Parathyroid adenoma (tissue), 2 donors: ENCODE results near the gene SLC22A23.
A peak's percentile ranks its signal among the peaks of the same experiment; 100 is the strongest.

Source experiments
- H2AFZ ChIP-seq: fragments of 300-600 bp; sonication (generic); one replicate; pipeline ENCODE4 v1.7.0; 2017; ENCODE audit warnings: antibody characterized with exemption, mild to moderate bottlenecking
- H3K27ac ChIP-seq: fragments of 300-600 bp; sonication (generic); one replicate; pipeline ENCODE4 v1.7.0; 2017
- H3K27me3 ChIP-seq: fragments of 300-600 bp; sonication (generic); one replicate; pipeline ENCODE4 v1.7.0; 2017; ENCODE audit warnings: low read length; ENCODE audit not compliant: control insufficient read depth, insufficient read depth
- H3K36me3 ChIP-seq: fragments of 300-600 bp; sonication (generic); one replicate; pipeline ENCODE4 v1.7.0; 2017; ENCODE audit warnings: low read length; ENCODE audit not compliant: control insufficient read depth, insufficient read depth
- H3K4me1 ChIP-seq: fragments of 300-600 bp; sonication (generic); one replicate; pipeline ENCODE4 v1.7.0; 2017; ENCODE audit warnings: control low read depth
- H3K4me2 ChIP-seq: fragments of 300-600 bp; sonication (generic); one replicate; pipeline ENCODE4 v1.7.0; 2017; ENCODE audit warnings: low read length
- H3K4me3 ChIP-seq: fragments of 300-600 bp; sonication (generic); one replicate; pipeline ENCODE4 v1.7.0; 2017; ENCODE audit warnings: low read depth, low read length
- H3K79me2 ChIP-seq: fragments of 300-600 bp; sonication (generic); one replicate; pipeline ENCODE4 v1.7.0; 2017; ENCODE audit warnings: control low read depth
- H3K9ac ChIP-seq: fragments of 300-600 bp; sonication (generic); one replicate; pipeline ENCODE4 v1.7.0; 2017; ENCODE audit warnings: mild to moderate bottlenecking
- H3K9me3 ChIP-seq: fragments of 300-600 bp; sonication (generic); one replicate; pipeline ENCODE4 v1.7.0; 2017; ENCODE audit warnings: low read length; ENCODE audit not compliant: control insufficient read depth
- TF ChIP-seq, protein P1 (sequence below): fragments of 300-600 bp; sonication (generic); IDR thresholded peaks from one replicate; pipeline ENCODE4 v1.7.0; 2017; ENCODE audit warnings: antibody characterized with exemption, mild to moderate bottlenecking
- donor health status: primary hyperparathyroidism.

SLC22A23 gene

GRCh38 chr6:3359101-3359752, 97.6 kb downstream of the SLC22A23 start:
- H3K27ac ChIP-seq, result no peak overlapping the region
- H3K36me3 ChIP-seq, result no peaks in the 10 kb centered on the region
- no peak overlapping the region for H3K4me3 ChIP-seq

GRCh38 chr6:3358413-3359100, 98.3 kb downstream of the SLC22A23 start:
- Histone ChIP-seq H3K9me3 (no peaks in the 10 kb centered on the region), H3K27ac (no peak overlapping the region), H3K9ac (no peak overlapping the region)

More at GRCh38 chr6:3359101-3359752, 97.6 kb downstream of the SLC22A23 start:
- peaks cover 6% of the 10 kb centered on the region for H3K79me2 ChIP-seq
- no peak overlapping the region for H2AFZ ChIP-seq
- peaks cover 41% of the 10 kb centered on the region for H3K4me1 ChIP-seq
- no peak overlapping the region for H3K4me2 ChIP-seq
- no peaks in the 10 kb centered on the region for H3K9me3 ChIP-seq
- H3K27me3 ChIP-seq, result no peaks in the 10 kb centered on the region
- H3K9ac ChIP-seq, result no peak overlapping the region
- TF ChIP-seq, protein P1, sequence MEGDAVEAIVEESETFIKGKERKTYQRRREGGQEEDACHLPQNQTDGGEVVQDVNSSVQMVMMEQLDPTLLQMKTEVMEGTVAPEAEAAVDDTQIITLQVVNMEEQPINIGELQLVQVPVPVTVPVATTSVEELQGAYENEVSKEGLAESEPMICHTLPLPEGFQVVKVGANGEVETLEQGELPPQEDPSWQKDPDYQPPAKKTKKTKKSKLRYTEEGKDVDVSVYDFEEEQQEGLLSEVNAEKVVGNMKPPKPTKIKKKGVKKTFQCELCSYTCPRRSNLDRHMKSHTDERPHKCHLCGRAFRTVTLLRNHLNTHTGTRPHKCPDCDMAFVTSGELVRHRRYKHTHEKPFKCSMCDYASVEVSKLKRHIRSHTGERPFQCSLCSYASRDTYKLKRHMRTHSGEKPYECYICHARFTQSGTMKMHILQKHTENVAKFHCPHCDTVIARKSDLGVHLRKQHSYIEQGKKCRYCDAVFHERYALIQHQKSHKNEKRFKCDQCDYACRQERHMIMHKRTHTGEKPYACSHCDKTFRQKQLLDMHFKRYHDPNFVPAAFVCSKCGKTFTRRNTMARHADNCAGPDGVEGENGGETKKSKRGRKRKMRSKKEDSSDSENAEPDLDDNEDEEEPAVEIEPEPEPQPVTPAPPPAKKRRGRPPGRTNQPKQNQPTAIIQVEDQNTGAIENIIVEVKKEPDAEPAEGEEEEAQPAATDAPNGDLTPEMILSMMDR, result no peak

GRCh38 chr6:3357678-3358077, 99.2 kb downstream of the SLC22A23 start:
- peaks cover 3% of the 10 kb centered on the region for H3K79me2 ChIP-seq
- H3K9ac ChIP-seq, result no peak overlapping the region
- H2AFZ ChIP-seq, result no peak overlapping the region
- no peaks in the 10 kb centered on the region for H3K27me3 ChIP-seq
- no peak overlapping the region for H3K4me2 ChIP-seq
- no peaks in the 10 kb centered on the region for H3K9me3 ChIP-seq
- no peak overlapping the region for H3K4me3 ChIP-seq
- H3K4me1 ChIP-seq, result peaks cover 29% of the 10 kb centered on the region
- TF ChIP-seq, protein P1, result no peak
- no peaks in the 10 kb centered on the region for H3K36me3 ChIP-seq
- H3K27ac ChIP-seq, result peak overlapping the region; percentile 97

More at GRCh38 chr6:3358413-3359100, 98.3 kb downstream of the SLC22A23 start:
- TF ChIP-seq, protein P1, result no peak
- Histone ChIP-seq H3K4me1 (peaks cover 34% of the 10 kb centered on the region), H3K4me2 (no peak overlapping the region), H2AFZ (no peak overlapping the region), H3K36me3 (no peaks in the 10 kb centered on the region), H3K27me3 (no peaks in the 10 kb centered on the region), H3K4me3 (no peak overlapping the region), H3K79me2 (peaks cover 3% of the 10 kb centered on the region)

GRCh38 chr6:3356824-3357420, 99.9 kb downstream of the SLC22A23 start:
- peaks cover 33% of the 10 kb centered on the region for H3K4me1 ChIP-seq

More at GRCh38 chr6:3356824-3357420, 99.9 kb downstream of the SLC22A23 start:
- no peak overlapping the region for H2AFZ ChIP-seq
- peak overlapping the region; percentile 97 for H3K27ac ChIP-seq
- no peaks in the 10 kb centered on the region for H3K27me3 ChIP-seq
- no peaks in the 10 kb centered on the region for H3K9me3 ChIP-seq
- H3K9ac ChIP-seq, result no peak overlapping the region
- H3K79me2 ChIP-seq, result peaks cover 3% of the 10 kb centered on the region
- H3K36me3 ChIP-seq, result no peaks in the 10 kb centered on the region
- H3K4me2 ChIP-seq, result peak overlapping the region; percentile 34
- TF ChIP-seq, protein P1, result no peak
- peak overlapping the region; percentile 37 for H3K4me3 ChIP-seq
